Breast epithelium (tissue), 4 donors: ENCODE measurements around the gene CIB4. TPM values are rescaled to one million over a fixed set of nuclear protein-coding genes. Genes with fewer than 3 reads are reported as not detected.

Experiments used
- DNase-seq, 2 donors: peaks; one replicate each; pipeline ENCODE4 v3.0.0-alpha.2; 2019; ENCODE audit warnings: low spot score in 2 of 2
- H3K27ac ChIP-seq, 2 donors: fragments of 200-600 bp; sonication (generic) in 1 of 2; one replicate each; pipeline ENCODE4 v1.5.1; 2016 to 2019; ENCODE audit warnings: mild to moderate bottlenecking in 1 of 2
- H3K27me3 ChIP-seq, 2 donors: fragments of 200-600 bp; sonication (generic) in 1 of 2; one replicate each; pipeline versions ENCODE4 v1.5.1 to v1.6.0; 2017 to 2019; ENCODE audit warnings: control low read depth in 1 of 2, mild to moderate bottlenecking in 1 of 2
- H3K36me3 ChIP-seq: fragments of 200-600 bp; one replicate; pipeline ENCODE4 v1.5.1; 2019
- H3K4me1 ChIP-seq, 2 donors: fragments of 200-600 bp; sonication (generic); one replicate each; pipeline ENCODE4 v1.5.1; 2016 to 2019; ENCODE audit warnings: control low read depth in 1 of 2
- H3K4me3 ChIP-seq, 3 donors: fragments of 200-600 bp; sonication (generic); 1 replicate in 2 of 3; 2 replicates in 1 of 3; pipeline ENCODE4 v1.5.1; 2016 to 2019; ENCODE audit warnings: mild to moderate bottlenecking in 3 of 3, moderate library complexity in 2 of 3
- H3K9me3 ChIP-seq, 2 donors: fragments of 200-600 bp; sonication (generic) in 1 of 2; one replicate each; pipeline ENCODE4 v1.5.1; 2016 to 2019; ENCODE audit warnings: control low read depth in 1 of 2
- CTCF ChIP-seq, 3 donors: fragments of 450-650 bp; IDR thresholded peaks; one replicate each; pipeline ENCODE4 v1.5.1; 2016 to 2017; ENCODE audit warnings: antibody characterized with exemption in 3 of 3, mild to moderate bottlenecking in 3 of 3, moderate library complexity in 3 of 3
- POLR2A ChIP-seq: fragments of 450-650 bp; IDR thresholded peaks from one replicate; pipeline ENCODE4 v1.6.1; 2016; ENCODE audit warnings: antibody characterized with exemption, mild to moderate bottlenecking, moderate library complexity
- POLR2AphosphoS5 ChIP-seq, 3 donors: sonication (generic); formaldehyde crosslinking; IDR thresholded peaks; one replicate each; pipeline ENCODE4 v1.6.1; 2017; ENCODE audit warnings: antibody characterized with exemption in 3 of 3
- intact Hi-C: fragments of 100-400 bp; cut with DNase I; formaldehyde crosslinking; loops from one replicate; pipeline ENCODE4 v1.15.1; 2023; ENCODE audit warnings: low total_unique reads
- total RNA-seq, 3 donors: library from RNA; depleted of rRNA; stranded (reverse); fragments of >200 nt; gene quantifications; one replicate each; pipeline ENCODE4 v1.1.0, GENCODE V29; 2016

CIB4 gene
- total RNA-seq, 3 donors from 2014 or later = not detected

- no peak for DNase-seq
- intact Hi-C loops = no loop called here
- TF ChIP-seq POLR2A = no peak
- no peak for TF ChIP-seq CTCF (IDR thresholded peaks at IDR 0.05)
- TF ChIP-seq POLR2AphosphoS5 (IDR thresholded peaks at IDR 0.05) = no peak
- H3K27ac ChIP-seq = no peak overlapping the region
- no peaks in the 10 kb centered on the region for H3K36me3 ChIP-seq
- no peaks in the 10 kb centered on the region for H3K9me3 ChIP-seq
- H3K4me3 ChIP-seq = no peak overlapping the region
- peaks cover 0 to 17% of the 10 kb centered on the region in 2 donors for H3K27me3 ChIP-seq
- no peaks in the 10 kb centered on the region for H3K4me1 ChIP-seq
These were observed 44.0 kb downstream of the CIB4 start for GRCh38 chr2:26597197-26597596.

GRCh38 chr2:26595146-26595545 lies 46.0 kb downstream of the CIB4 start:
- H3K4me3 ChIP-seq = no peak overlapping the region
- peaks cover 0 to 18% of the 10 kb centered on the region in 2 donors for H3K27me3 ChIP-seq
- intact Hi-C loops = no loop called here
- H3K4me1 ChIP-seq = no peaks in the 10 kb centered on the region
- TF ChIP-seq POLR2AphosphoS5 (IDR thresholded peaks at IDR 0.05) (no peak), CTCF (IDR thresholded peaks at IDR 0.05) (no peak), POLR2A (no peak)
- DNase-seq = peak in 1 of 2 donors; percentile 10
- H3K36me3 ChIP-seq = no peaks in the 10 kb centered on the region
- H3K27ac ChIP-seq = no peak overlapping the region
- H3K9me3 ChIP-seq = no peaks in the 10 kb centered on the region

- Histone ChIP-seq H3K27me3 (peaks cover 0 to 25% of the 10 kb centered on the region in 2 donors), H3K36me3 (no peaks in the 10 kb centered on the region), H3K27ac (no peak overlapping the region), H3K4me1 (no peaks in the 10 kb centered on the region), H3K9me3 (no peaks in the 10 kb centered on the region), H3K4me3 (no peak overlapping the region)
- DNase-seq = peak in 1 of 2 donors; percentile 33
- intact Hi-C loops = no loop called here
- no peak for TF ChIP-seq CTCF (IDR thresholded peaks at IDR 0.05)
- TF ChIP-seq POLR2A = no peak
- TF ChIP-seq POLR2AphosphoS5 (IDR thresholded peaks at IDR 0.05) = no peak
These were observed 49.3 kb downstream of the CIB4 start for GRCh38 chr2:26591619-26592505.

DNA sequence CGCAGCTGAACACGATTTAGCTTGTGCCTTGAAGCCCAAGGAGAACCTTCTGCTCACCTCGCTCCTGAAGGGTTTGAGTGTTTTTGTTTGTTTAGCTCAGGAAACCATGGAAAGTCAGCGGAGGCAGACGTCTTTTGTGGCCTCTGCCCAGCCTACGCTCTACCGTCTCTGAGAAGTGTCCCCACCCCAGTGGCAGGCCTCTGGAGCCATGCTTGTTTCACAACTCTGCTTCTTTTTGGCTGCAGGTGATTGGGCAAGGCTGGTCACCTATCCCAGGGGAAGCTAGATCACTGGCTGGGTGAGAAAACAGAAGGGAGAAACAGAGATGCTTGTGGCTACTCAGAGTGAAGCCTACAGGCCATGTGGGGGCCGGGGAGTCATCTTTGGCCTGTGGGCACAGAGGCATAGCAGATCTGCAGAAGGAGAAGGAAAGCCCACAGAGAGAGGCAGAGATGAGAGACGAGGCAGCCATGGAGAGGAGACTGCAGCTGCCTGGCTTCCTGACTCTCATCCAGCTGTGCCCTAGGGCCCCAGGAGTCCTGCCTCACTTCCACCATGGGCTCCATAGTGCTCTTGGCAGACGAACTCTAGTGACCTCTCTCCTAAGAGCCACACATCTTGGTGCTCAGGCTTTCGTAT lies 50.1 kb downstream of the CIB4 start:
- DNase-seq = no peak
- TF ChIP-seq CTCF (IDR thresholded peaks at IDR 0.05) (no peak), POLR2AphosphoS5 (IDR thresholded peaks at IDR 0.05) (no peak), POLR2A (no peak)
- H3K4me1 ChIP-seq = no peaks in the 10 kb centered on the region
- no peaks in the 10 kb centered on the region for H3K9me3 ChIP-seq
- H3K36me3 ChIP-seq = no peaks in the 10 kb centered on the region
- intact Hi-C loops = no loop called here
- peaks cover 0 to 33% of the 10 kb centered on the region in 2 donors for H3K27me3 ChIP-seq
- no peak overlapping the region for H3K4me3 ChIP-seq
- no peak overlapping the region for H3K27ac ChIP-seq

DNA sequence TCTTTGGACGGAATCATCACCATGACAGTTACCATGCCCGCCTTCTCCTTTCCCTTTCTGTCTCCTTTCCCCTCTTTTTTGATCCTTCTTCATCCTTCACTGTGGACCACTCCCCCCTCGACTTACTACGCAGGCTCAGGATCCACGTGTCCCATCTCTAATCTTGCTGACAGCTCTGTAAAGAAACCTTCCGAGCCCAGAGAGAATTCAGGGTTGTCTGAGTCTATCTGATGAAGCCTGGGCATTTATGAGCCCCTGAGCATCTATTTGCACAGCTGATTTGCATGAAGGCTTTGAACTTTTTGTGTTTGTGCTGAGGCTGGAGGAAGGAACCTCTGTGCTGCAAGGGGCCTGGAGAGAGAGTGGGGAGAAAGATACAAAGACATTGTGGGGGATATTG lies 50.7 kb downstream of the CIB4 start:
- intact Hi-C loops = no loop called here
- Histone ChIP-seq H3K9me3 (no peaks in the 10 kb centered on the region), H3K4me1 (no peaks in the 10 kb centered on the region), H3K27me3 (peaks cover 0 to 32% of the 10 kb centered on the region in 2 donors), H3K36me3 (no peaks in the 10 kb centered on the region), H3K27ac (no peak overlapping the region), H3K4me3 (no peak overlapping the region)
- no peak for DNase-seq
- TF ChIP-seq POLR2A (no peak), CTCF (IDR thresholded peaks at IDR 0.05) (no peak)
